K562 (cell line): ENCODE results near the gene FGF12. TPM values are rescaled to one million over a fixed set of nuclear protein-coding genes. Genes with fewer than 3 reads are reported as not detected.

Experiments
- ATAC-seq: fragments of 200-7000 bp; cut with Tn5 transposase; 3 replicates; pipeline ENCODE4 v1.9.1; 2020; ENCODE audit warnings: moderate library complexity
- BruUV-seq: library from RNA; stranded (reverse); fragments of 400-500 nt; replicated peaks from 2 replicates; lab custom pipeline; 2021; lab: Mats Ljungman, UMichigan
- CTCF ChIA-PET: fragments of 300-600 bp; formaldehyde crosslinking; extraction: SDS; loops from one replicate; lab custom pipeline; 2021; ENCODE audit warnings: low intra/inter-chr PET ratio; lab: Yijun Ruan, JAX
- POLR2A ChIA-PET: fragments of 300-600, 350-650 bp; sonication (Branson Sonifier 250); formaldehyde crosslinking; extraction: SDS; loops from one replicate; lab custom pipeline; 2021; ENCODE audit warnings: antibody characterized with exemption, inconsistent platforms; lab: Yijun Ruan, JAX
- DNase-seq, 4 experiments: peaks; one replicate each; pipeline versions ENCODE4 v3.0.0 to v3.0.0-alpha.2; 2011 to 2018; ENCODE audit warnings: low spot score in 3 of 4, mixed read lengths in 3 of 4; ENCODE audit errors: extremely low read depth in 1 of 4
- FAIRE-seq: peaks from 2 replicates; lab custom pipeline; 2011; peaks lifted over from hg19 to GRCh38; lab: Jason Lieb, UNC
- H2AFZ ChIP-seq: 2 replicates; pipeline ENCODE4 v1.6.0; 2011; ENCODE audit warnings: low read depth, low read length, control low read depth, inconsistent platforms
- H3K27ac ChIP-seq: fragments of 200-600 bp; 3 replicates; pipeline ENCODE4 v1.8.0; 2011; ENCODE audit warnings: low read depth, mild to moderate bottlenecking, control low read depth, inconsistent platforms, low read length, moderate library complexity, mixed read lengths; ENCODE audit errors: extremely low read depth
- H3K27me3 ChIP-seq, 2 experiments: fragments of 300-600 bp in 1 of 2; 2 replicates in 1 of 2; 3 replicates in 1 of 2; pipeline versions ENCODE4 v1.6.0 to v1.8.0; 2011; ENCODE audit warnings: inconsistent platforms in 2 of 2, low read length in 2 of 2, mild to moderate bottlenecking in 1 of 2, mixed read lengths in 1 of 2, moderate library complexity in 1 of 2; ENCODE audit not compliant: control insufficient read depth in 2 of 2, insufficient read depth in 2 of 2
- H3K36me3 ChIP-seq: fragments of 300-600 bp; 3 replicates; pipeline ENCODE4 v1.8.0; 2011; ENCODE audit warnings: mild to moderate bottlenecking, low read length, inconsistent platforms; ENCODE audit not compliant: control insufficient read depth, insufficient read depth
- H3K4me1 ChIP-seq, 2 experiments: fragments of 200-600 bp in 1 of 2; replicated peaks in 1 of 2; 2 replicates in 1 of 2; 3 replicates in 1 of 2; pipeline versions ENCODE4 v1.5.1 to v1.8.0; 2011; ENCODE audit warnings: inconsistent platforms in 2 of 2, low read length in 2 of 2, mild to moderate bottlenecking in 1 of 2, mixed read lengths in 1 of 2, moderate library complexity in 1 of 2; ENCODE audit not compliant: control insufficient read depth in 2 of 2, insufficient read depth in 2 of 2
- H3K4me2 ChIP-seq: 2 replicates; pipeline ENCODE4 v1.6.1; 2011; ENCODE audit warnings: low read length, control low read depth, inconsistent platforms, mixed read lengths; ENCODE audit not compliant: insufficient read depth
- H3K4me3 ChIP-seq: fragments of 200-600 bp; sonication (generic), shearing (Covaris generic); 2 replicates; pipeline ENCODE4 v1.5.1; 2016; ENCODE audit warnings: control low read depth, inconsistent platforms
- H3K79me2 ChIP-seq: fragments of 200-600 bp; 3 replicates; pipeline ENCODE4 v1.8.0; 2011; ENCODE audit warnings: low read length, inconsistent platforms; ENCODE audit not compliant: control insufficient read depth, insufficient read depth
- H3K9ac ChIP-seq, 2 experiments: 2 replicates each; pipeline versions ENCODE4 v1.6.0 to v1.6.1; 2011; ENCODE audit warnings: low read depth in 2 of 2, low read length in 2 of 2, control low read depth in 1 of 2, inconsistent platforms in 1 of 2, mild to moderate bottlenecking in 1 of 2, mixed read lengths in 1 of 2; ENCODE audit not compliant: insufficient read depth in 1 of 2
- H3K9me1 ChIP-seq: one replicate; pipeline ENCODE4 v1.6.0; 2011; ENCODE audit warnings: inconsistent platforms, mild to moderate bottlenecking, low read length, moderate library complexity; ENCODE audit not compliant: control insufficient read depth, insufficient read depth
- H3K9me3 ChIP-seq: replicated peaks from 2 replicates; pipeline ENCODE4 v1.5.1; 2011; ENCODE audit warnings: low read depth, low read length, inconsistent platforms; ENCODE audit not compliant: control insufficient read depth, insufficient read depth
- H4K20me1 ChIP-seq: replicated peaks from 2 replicates; pipeline ENCODE4 v1.6.1; 2011; ENCODE audit warnings: low read length, inconsistent platforms, mixed read lengths; ENCODE audit not compliant: control insufficient read depth, insufficient read depth
- FOXJ3 ChIP-seq: sonication (generic); formaldehyde crosslinking; IDR thresholded peaks from 2 replicates; pipeline ENCODE4 v1.4.0; 2020; ENCODE audit warnings: mild to moderate bottlenecking, missing genetic modification reagents
- MAFK ChIP-seq: IDR thresholded peaks from 2 replicates; pipeline ENCODE4 v1.6.1; 2011; ENCODE audit warnings: low read length, improper control_type of control experiment
- MXI1 ChIP-seq: IDR thresholded peaks from 2 replicates; pipeline ENCODE4 v1.6.1; 2011; ENCODE audit warnings: low read depth, mild to moderate bottlenecking, improper control_type of control experiment, low read length
- NCOA6 ChIP-seq: fragments of 450-650 bp; IDR thresholded peaks from 2 replicates; pipeline ENCODE4 v1.6.1; 2017; ENCODE audit warnings: mild to moderate bottlenecking
- RBM25 ChIP-seq: fragments of 200-400 bp; formaldehyde crosslinking; IDR thresholded peaks from 2 replicates; pipeline ENCODE4 v1.6.1; 2018; ENCODE audit warnings: low read length, low read depth, moderate library complexity; ENCODE audit not compliant: severe bottlenecking
- SP2 ChIP-seq: IDR thresholded peaks from 2 replicates; pipeline ENCODE4 v1.6.1; 2011; ENCODE audit warnings: mild to moderate bottlenecking, low read depth, low read length, moderate library complexity; ENCODE audit not compliant: poor library complexity, severe bottlenecking; ENCODE audit errors: extremely low read depth
- TEAD2 ChIP-seq: fragments of 450-650 bp; IDR thresholded peaks from 2 replicates; pipeline ENCODE4 v1.6.1; 2016; ENCODE audit warnings: missing genetic modification characterization, control low read depth, missing compliant biosample characterization
- ZNF280B ChIP-seq: fragments of 250-450 bp; sonication (Bioruptor Pico); IDR thresholded peaks from 2 replicates; pipeline ENCODE4 v1.5.1; 2021; ENCODE audit warnings: mild to moderate bottlenecking
- ZNF76 ChIP-seq: fragments of 250-450 bp; sonication (Bioruptor Pico); IDR thresholded peaks from 2 replicates; pipeline ENCODE4 v1.4.0; 2020; ENCODE audit warnings: mild to moderate bottlenecking, moderate library complexity, borderline replicate concordance
- WGBS: fragments of 100-300 bp; shearing (Covaris generic); methylation state at CpG from one replicate; pipeline ENCODE4 v1.1.6; 2016; ENCODE audit warnings: low coverage, mixed read lengths; ENCODE audit not compliant: insufficient coverage; ENCODE audit errors: missing lambda C conversion rate; 5-methylcytosine and 5-hydroxymethylcytosine counted together
- in situ Hi-C: fragments of 300-500 bp; cut with MboI; formaldehyde crosslinking; loops from 4 replicates; pipeline ENCODE4 v1.15.0; 2018; ENCODE audit warnings: inconsistent platforms, mixed read lengths
- intact Hi-C: fragments of 100-400 bp; cut with micrococcal nuclease; formaldehyde crosslinking; loops from 2 replicates; pipeline ENCODE4 v1.14.2; 2022
- polyA plus RNA-seq, 8 experiments: library from polyadenylated mRNA; depleted of rRNA in 4 of 8; stranded (reverse) in 5 of 8; unstranded in 3 of 8; fragments of >200 nt; fragmentation: Nextera tagmentation in 2 of 8; fragmentation: Illumina TruSeq in 1 of 8; extraction: Ambion mirVana in 2 of 8; extraction: Trizol in 1 of 8; gene quantifications; 2 replicates each; pipeline versions ENCODE4 v1.2.1 to v1.2.3, GENCODE V29; 2011 to 2014; ENCODE audit warnings: inconsistent platforms in 1 of 8, missing spikeins in 1 of 8
- total RNA-seq, 7 experiments: library from RNA; depleted of rRNA in 6 of 7; stranded (reverse); fragments of >200 nt in 6 of 7; fragmentation: Illumina TruSeq in 2 of 7; extraction: Trizol in 2 of 7; gene quantifications; 2 replicates each; pipeline versions ENCODE4 v1.2.1 to v1.2.3, GENCODE V29; 2011 to 2021; ENCODE audit warnings: low replicate concordance in 1 of 7
- TF ChIP-seq, protein P1 (sequence below), 2 experiments: fragments of 450-650 bp; conservative IDR thresholded peaks; 2 replicates each; pipeline ENCODE4 v1.6.1; 2017; ENCODE audit warnings: mild to moderate bottlenecking in 2 of 2, moderate library complexity in 2 of 2
- TF ChIP-seq, protein P2 (sequence below): fragments of 250-450 bp; sonication (Bioruptor Pico); IDR thresholded peaks from 2 replicates; pipeline ENCODE4 v1.4.0; 2020; ENCODE audit warnings: borderline replicate concordance

Gene FGF12
- total and polyA plus RNA-seq, 9 of the 15 experiments (the other 6 are each of a cell fraction or from before 2014, with no cell fraction given): not detected

- TF ChIP-seq ZNF280B (CRISPR knock-in tag): no peak
Measured at GRCh38 chr3:192408007-192408646, 319.2 kb downstream of the FGF12 start (continued).

- no peak overlapping the region for H3K4me3 ChIP-seq
- no peak for ATAC-seq
- H3K9me1 ChIP-seq: no peaks in the 10 kb centered on the region
- H3K9ac ChIP-seq: no peak overlapping the region
- in situ Hi-C loops (no loop called here), intact Hi-C loops (no loop called here)
- H3K4me1 ChIP-seq: no peaks in the 10 kb centered on the region
- WGBS: 4% methylated on average over 3 of the region's 3 CpGs
- no peak overlapping the region for H3K27ac ChIP-seq
- ChIA-PET CTCF (no interaction called here), POLR2A (no interaction called here)
- no peaks in the 10 kb centered on the region for H3K36me3 ChIP-seq
- no peaks in the 10 kb centered on the region for H4K20me1 ChIP-seq
- no peak for FAIRE-seq
- no peaks in the 10 kb centered on the region for H3K9me3 ChIP-seq
- TF ChIP-seq MAFK (no peak), NCOA6 (no peak), FOXJ3 (CRISPR knock-in tag) (no peak), MXI1 (no peak), TEAD2 (tag) (no peak), RBM25 (no peak), SP2 (no peak), ZNF76 (CRISPR knock-in tag) (no peak)
- TF ChIP-seq, protein P1, sequence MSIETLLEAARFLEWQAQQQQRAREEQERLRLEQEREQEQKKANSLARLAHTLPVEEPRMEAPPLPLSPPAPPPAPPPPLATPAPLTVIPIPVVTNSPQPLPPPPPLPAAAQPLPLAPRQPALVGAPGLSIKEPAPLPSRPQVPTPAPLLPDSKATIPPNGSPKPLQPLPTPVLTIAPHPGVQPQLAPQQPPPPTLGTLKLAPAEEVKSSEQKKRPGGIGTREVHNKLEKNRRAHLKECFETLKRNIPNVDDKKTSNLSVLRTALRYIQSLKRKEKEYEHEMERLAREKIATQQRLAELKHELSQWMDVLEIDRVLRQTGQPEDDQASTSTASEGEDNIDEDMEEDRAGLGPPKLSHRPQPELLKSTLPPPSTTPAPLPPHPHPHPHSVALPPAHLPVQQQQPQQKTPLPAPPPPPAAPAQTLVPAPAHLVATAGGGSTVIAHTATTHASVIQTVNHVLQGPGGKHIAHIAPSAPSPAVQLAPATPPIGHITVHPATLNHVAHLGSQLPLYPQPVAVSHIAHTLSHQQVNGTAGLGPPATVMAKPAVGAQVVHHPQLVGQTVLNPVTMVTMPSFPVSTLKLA (conservative IDR thresholded peaks at IDR 0.05): no peak
- TF ChIP-seq, protein P2, sequence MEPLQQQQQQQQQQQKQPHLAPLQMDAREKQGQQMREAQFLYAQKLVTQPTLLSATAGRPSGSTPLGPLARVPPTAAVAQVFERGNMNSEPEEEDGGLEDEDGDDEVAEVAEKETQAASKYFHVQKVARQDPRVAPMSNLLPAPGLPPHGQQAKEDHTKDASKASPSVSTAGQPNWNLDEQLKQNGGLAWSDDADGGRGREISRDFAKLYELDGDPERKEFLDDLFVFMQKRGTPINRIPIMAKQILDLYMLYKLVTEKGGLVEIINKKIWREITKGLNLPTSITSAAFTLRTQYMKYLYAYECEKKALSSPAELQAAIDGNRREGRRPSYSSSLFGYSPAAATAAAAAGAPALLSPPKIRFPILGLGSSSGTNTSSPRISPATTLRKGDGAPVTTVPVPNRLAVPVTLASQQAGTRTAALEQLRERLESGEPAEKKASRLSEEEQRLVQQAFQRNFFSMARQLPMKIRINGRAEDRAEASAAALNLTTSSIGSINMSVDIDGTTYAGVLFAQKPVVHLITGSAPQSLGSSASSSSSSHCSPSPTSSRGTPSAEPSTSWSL (CRISPR knock-in tag): no peak
- DNase-seq: no peak
- no peak overlapping the region for H3K4me2 ChIP-seq
- no TSS peak for BruUV-seq
- no peaks in the 10 kb centered on the region for H3K79me2 ChIP-seq
- no peak overlapping the region for H2AFZ ChIP-seq
- no peaks in the 10 kb centered on the region for H3K27me3 ChIP-seq
Measured at GRCh38 chr3:192399767-192400166, 327.6 kb downstream of the FGF12 start.
